Natural killer cell (primary cell): ENCODE results near the gene OSBPL3. TPM values are rescaled to one million over a fixed set of nuclear protein-coding genes. Genes with fewer than 3 reads are reported as not detected.

Experiments used
- ATAC-seq, 3 donors: fragments of 150-1000 bp in 2 of 3; fragments of 200-7000 bp in 1 of 3; cut with Tn5 transposase; 1 replicate in 1 of 3; 2 replicates in 2 of 3; pipeline ENCODE4 v1.10.0; 2021; ENCODE audit warnings: mild to moderate bottlenecking in 2 of 3, moderate library complexity in 2 of 3
- DNase-seq, 2 donors: peaks; one replicate each; pipeline versions ENCODE4 v3.0.0 to v3.0.0-alpha.2; 2013 to 2021; ENCODE audit warnings: mixed read lengths in 1 of 2
- H3K27ac ChIP-seq: one replicate; pipeline ENCODE4 v1.5.1; 2013; ENCODE audit warnings: mild to moderate bottlenecking, low read length
- H3K27me3 ChIP-seq: one replicate; pipeline ENCODE4 v1.6.1; 2013; ENCODE audit warnings: low read length; ENCODE audit not compliant: control insufficient read depth, insufficient read depth
- H3K36me3 ChIP-seq: one replicate; pipeline ENCODE4 v1.6.1; 2013; ENCODE audit warnings: low read length; ENCODE audit not compliant: control insufficient read depth, insufficient read depth
- H3K4me1 ChIP-seq: one replicate; pipeline ENCODE4 v1.6.1; 2013; ENCODE audit warnings: low read length; ENCODE audit not compliant: control insufficient read depth, insufficient read depth
- H3K4me3 ChIP-seq: one replicate; pipeline ENCODE4 v1.5.1; 2013; ENCODE audit warnings: low read length
- H3K9me3 ChIP-seq: one replicate; pipeline ENCODE4 v1.6.1; 2013; ENCODE audit warnings: low read length; ENCODE audit not compliant: control insufficient read depth, insufficient read depth
- H3K27ac Mint-ChIP-seq, 2 donors: one replicate each; pipeline ENCODE4 v1.8.0; 2022; ENCODE audit warnings: mild to moderate bottlenecking in 2 of 2, mixed read lengths in 2 of 2, moderate library complexity in 1 of 2
- H3K27me3 Mint-ChIP-seq, 2 donors: one replicate each; pipeline ENCODE4 v1.8.0; 2022; ENCODE audit warnings: low read depth in 2 of 2, mixed read lengths in 2 of 2
- H3K36me3 Mint-ChIP-seq: one replicate; pipeline ENCODE4 v1.8.0; 2022; ENCODE audit warnings: mixed read lengths
- H3K4me1 Mint-ChIP-seq, 2 donors: one replicate each; pipeline ENCODE4 v1.8.0; 2022; ENCODE audit warnings: mixed read lengths in 2 of 2
- H3K4me3 Mint-ChIP-seq: one replicate; pipeline ENCODE4 v1.8.0; 2022; ENCODE audit warnings: mild to moderate bottlenecking, moderate library complexity, mixed read lengths
- H3K9me3 Mint-ChIP-seq, 2 donors: one replicate each; pipeline ENCODE4 v1.8.0; 2022; ENCODE audit warnings: mixed read lengths in 2 of 2
- CTCF ChIP-seq: fragments of 200-600 bp; IDR thresholded peaks from one replicate; pipeline ENCODE4 v1.8.0; 2022; ENCODE audit warnings: antibody characterized with exemption
- WGBS: methylation state at CpG from one replicate; pipeline ENCODE4 v1.1.7; 2013; ENCODE audit warnings: missing lambda C conversion rate; ENCODE audit not compliant: insufficient coverage; 5-methylcytosine and 5-hydroxymethylcytosine counted together
- intact Hi-C: fragments of 100-400 bp; cut with micrococcal nuclease; formaldehyde crosslinking; loops from one replicate; pipeline ENCODE4 v1.14.2; 2022
- total RNA-seq, 4 donors: library from RNA; stranded (reverse); fragments of 120-200 nt in 1 of 4; gene quantifications; one replicate each; pipeline versions ENCODE4 v1.2.3 to v1.2.4, GENCODE V29; 2013 to 2022

The OSBPL3 gene
- total RNA-seq, 3 donors from 2014 or later (not counting 1 experiment from before 2014, with no cell fraction given) = 50.7 to 99.1 (median 65.1) TPM

DNA sequence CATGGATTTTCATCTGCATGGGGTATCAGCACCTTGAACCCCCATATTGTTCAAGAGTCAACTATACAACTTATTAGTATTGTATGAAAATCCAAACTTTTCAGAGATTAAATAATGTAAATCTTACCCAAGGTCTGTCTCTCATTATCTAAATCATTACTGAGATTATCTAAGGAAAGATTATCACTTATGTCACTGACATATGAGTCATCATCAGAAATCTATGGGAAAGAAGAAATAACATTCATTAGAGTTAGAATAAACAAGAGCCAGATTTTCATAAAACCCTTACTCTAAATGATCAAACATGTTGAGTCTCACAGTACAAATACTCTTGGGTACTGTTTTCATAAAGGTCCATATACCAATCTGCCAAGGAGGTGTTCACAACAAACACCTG lies 139.4 kb downstream of the OSBPL3 start:
- Histone ChIP-seq H3K9me3 (no peaks in the 10 kb centered on the region), H3K27ac (no peak overlapping the region), H3K4me3 (no peak overlapping the region), H3K36me3 (peaks cover 17% of the 10 kb centered on the region), H3K4me1 (peaks cover 14% of the 10 kb centered on the region), H3K27me3 (no peaks in the 10 kb centered on the region)
- Mint-ChIP-seq H3K36me3 (peaks cover 8% of the 10 kb centered on the region), H3K9me3 (no peaks in the 10 kb centered on the region), H3K4me3 (no peak overlapping the region), H3K27me3 (no peaks in the 10 kb centered on the region), H3K4me1 (peaks cover 18 to 26% of the 10 kb centered on the region in 2 donors), H3K27ac (no peak overlapping the region)
- ATAC-seq (no peak), DNase-seq (no peak)
- no peak for TF ChIP-seq CTCF
- intact Hi-C loops = no loop called here

DNA sequence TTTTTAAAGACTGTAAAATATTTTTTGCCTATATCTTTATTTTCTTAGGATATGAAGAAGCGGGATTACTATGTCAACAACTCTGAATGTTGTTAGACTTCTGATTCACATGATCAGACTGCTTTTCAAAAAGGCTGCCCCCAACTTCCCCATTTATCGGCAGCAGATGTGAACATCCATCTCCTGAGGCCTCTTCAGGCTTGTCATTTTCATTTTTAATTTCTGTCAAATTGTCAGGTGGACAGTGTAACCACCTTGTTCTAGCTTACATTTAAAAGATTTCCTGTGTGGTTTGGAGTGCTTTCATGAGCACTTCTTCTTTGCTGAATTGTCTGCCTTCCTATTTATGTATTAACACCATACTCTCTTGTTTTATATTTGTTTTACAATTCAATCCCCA lies 143.9 kb downstream of the OSBPL3 start:
- no peak for TF ChIP-seq CTCF
- DNase-seq = peak in 1 of 2 donors; percentile 24
- Mint-ChIP-seq H3K27me3 (no peaks in the 10 kb centered on the region), H3K4me1 (peaks cover 21 to 27% of the 10 kb centered on the region in 2 donors), H3K36me3 (peaks cover 10% of the 10 kb centered on the region), H3K4me3 (peak overlapping the region; percentile 68), H3K9me3 (no peaks in the 10 kb centered on the region), H3K27ac (peak overlapping the region; percentile 79 to 82)
- no peaks in the 10 kb centered on the region for H3K9me3 ChIP-seq
- 32% methylated on average over 2 of the region's 2 CpGs for WGBS
- H3K27me3 ChIP-seq = no peaks in the 10 kb centered on the region
- peak overlapping the region; percentile 77 for H3K27ac ChIP-seq
- peaks cover 24% of the 10 kb centered on the region for H3K4me1 ChIP-seq
- peak; percentile 60 to 72 (median 68) for ATAC-seq
- intact Hi-C loops = no loop called here
- H3K4me3 ChIP-seq = no peak overlapping the region
- peaks cover 30% of the 10 kb centered on the region for H3K36me3 ChIP-seq

- intact Hi-C loops = no loop called here
- peak overlapping the region; percentile 23 for H3K4me3 Mint-ChIP-seq
- H3K36me3 Mint-ChIP-seq = peaks cover 13% of the 10 kb centered on the region
- 6% methylated on average over 2 of the region's 3 CpGs for WGBS
- H3K27ac Mint-ChIP-seq = peak overlapping the region; percentile 79 to 82
- TF ChIP-seq CTCF = no peak
- Histone ChIP-seq H3K4me1 (peaks cover 24% of the 10 kb centered on the region), H3K4me3 (no peak overlapping the region), H3K9me3 (no peaks in the 10 kb centered on the region), H3K27me3 (no peaks in the 10 kb centered on the region), H3K36me3 (peaks cover 34% of the 10 kb centered on the region), H3K27ac (peak overlapping the region; percentile 77)
- peak; percentile 52 to 73 (median 63) for ATAC-seq
- no peaks in the 10 kb centered on the region for H3K27me3 Mint-ChIP-seq
- no peaks in the 10 kb centered on the region for H3K9me3 Mint-ChIP-seq
- peaks cover 21 to 27% of the 10 kb centered on the region in 2 donors for H3K4me1 Mint-ChIP-seq
- DNase-seq = no peak
Measured at GRCh38 chr7:24835643-24836042, 144.3 kb downstream of the OSBPL3 start.

DNA sequence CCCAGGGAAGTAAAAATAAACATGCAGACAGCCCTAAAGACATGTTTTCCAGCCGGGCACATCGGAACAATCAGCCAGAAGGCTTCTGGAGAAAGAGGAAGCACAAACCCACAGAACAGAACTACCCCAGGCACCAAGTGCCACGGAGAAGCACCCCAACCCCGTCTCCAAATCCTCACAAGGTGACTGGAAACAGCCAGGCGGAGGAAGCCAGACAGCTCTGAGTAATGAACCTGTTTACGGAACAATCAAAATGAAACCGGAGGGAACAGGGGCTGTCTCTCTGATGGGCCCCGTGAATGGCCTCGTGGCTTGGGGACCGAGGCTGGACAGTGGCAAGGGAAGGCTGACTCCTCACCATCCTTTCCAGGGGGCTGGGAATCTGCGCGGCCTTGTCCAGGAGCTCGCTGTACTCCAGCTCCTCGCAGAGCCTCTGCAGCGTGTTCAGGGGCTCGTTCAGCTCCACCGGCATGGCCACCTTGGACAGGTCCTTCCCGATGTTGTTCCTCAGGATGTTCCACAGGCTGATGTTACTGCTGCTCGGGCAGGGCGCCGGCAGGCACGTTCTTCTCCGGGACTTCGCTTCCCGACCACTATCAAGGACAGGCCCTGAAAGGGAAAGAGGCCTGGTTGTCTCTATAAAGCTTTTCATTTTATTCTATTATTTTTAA lies 145.7 kb downstream of the OSBPL3 start:
- H3K4me1 Mint-ChIP-seq = peaks cover 21 to 27% of the 10 kb centered on the region in 2 donors
- H3K4me1 ChIP-seq = peaks cover 24% of the 10 kb centered on the region
- no peaks in the 10 kb centered on the region for H3K27me3 Mint-ChIP-seq
- DNase-seq (no peak), ATAC-seq (no peak)
- no peaks in the 10 kb centered on the region for H3K27me3 ChIP-seq
- H3K9me3 ChIP-seq = no peaks in the 10 kb centered on the region
- 74% methylated on average over 25 of the region's 25 CpGs for WGBS
- peak overlapping the region in 1 of 2 donors; percentile 41 for H3K27ac Mint-ChIP-seq
- H3K4me3 ChIP-seq = no peak overlapping the region
- no peak overlapping the region for H3K4me3 Mint-ChIP-seq
- H3K27ac ChIP-seq = peak overlapping the region; percentile 63
- H3K9me3 Mint-ChIP-seq = no peaks in the 10 kb centered on the region
- intact Hi-C loops = no loop called here
- H3K36me3 Mint-ChIP-seq = peaks cover 12% of the 10 kb centered on the region
- H3K36me3 ChIP-seq = peaks cover 39% of the 10 kb centered on the region
- no peak for TF ChIP-seq CTCF
